Parathyroid adenoma (tissue), 2 donors: ENCODE measurements around the gene CIZ1.

Experiments used
- H2AFZ ChIP-seq: fragments of 300-600 bp; sonication (generic); one replicate; pipeline ENCODE4 v1.7.0; 2017; ENCODE audit warnings: antibody characterized with exemption, mild to moderate bottlenecking
- H3K27ac ChIP-seq: fragments of 300-600 bp; sonication (generic); one replicate; pipeline ENCODE4 v1.7.0; 2017
- H3K27me3 ChIP-seq: fragments of 300-600 bp; sonication (generic); one replicate; pipeline ENCODE4 v1.7.0; 2017; ENCODE audit warnings: low read length; ENCODE audit not compliant: control insufficient read depth, insufficient read depth
- H3K36me3 ChIP-seq: fragments of 300-600 bp; sonication (generic); one replicate; pipeline ENCODE4 v1.7.0; 2017; ENCODE audit warnings: low read length; ENCODE audit not compliant: control insufficient read depth, insufficient read depth
- H3K4me1 ChIP-seq: fragments of 300-600 bp; sonication (generic); one replicate; pipeline ENCODE4 v1.7.0; 2017; ENCODE audit warnings: control low read depth
- H3K4me2 ChIP-seq: fragments of 300-600 bp; sonication (generic); one replicate; pipeline ENCODE4 v1.7.0; 2017; ENCODE audit warnings: low read length
- H3K4me3 ChIP-seq: fragments of 300-600 bp; sonication (generic); one replicate; pipeline ENCODE4 v1.7.0; 2017; ENCODE audit warnings: low read depth, low read length
- H3K79me2 ChIP-seq: fragments of 300-600 bp; sonication (generic); one replicate; pipeline ENCODE4 v1.7.0; 2017; ENCODE audit warnings: control low read depth
- H3K9ac ChIP-seq: fragments of 300-600 bp; sonication (generic); one replicate; pipeline ENCODE4 v1.7.0; 2017; ENCODE audit warnings: mild to moderate bottlenecking
- H3K9me3 ChIP-seq: fragments of 300-600 bp; sonication (generic); one replicate; pipeline ENCODE4 v1.7.0; 2017; ENCODE audit warnings: low read length; ENCODE audit not compliant: control insufficient read depth
- TF ChIP-seq, protein P1 (sequence below): fragments of 300-600 bp; sonication (generic); IDR thresholded peaks from one replicate; pipeline ENCODE4 v1.7.0; 2017; ENCODE audit warnings: antibody characterized with exemption, mild to moderate bottlenecking
- donor health status: primary hyperparathyroidism.

Gene CIZ1

DNA sequence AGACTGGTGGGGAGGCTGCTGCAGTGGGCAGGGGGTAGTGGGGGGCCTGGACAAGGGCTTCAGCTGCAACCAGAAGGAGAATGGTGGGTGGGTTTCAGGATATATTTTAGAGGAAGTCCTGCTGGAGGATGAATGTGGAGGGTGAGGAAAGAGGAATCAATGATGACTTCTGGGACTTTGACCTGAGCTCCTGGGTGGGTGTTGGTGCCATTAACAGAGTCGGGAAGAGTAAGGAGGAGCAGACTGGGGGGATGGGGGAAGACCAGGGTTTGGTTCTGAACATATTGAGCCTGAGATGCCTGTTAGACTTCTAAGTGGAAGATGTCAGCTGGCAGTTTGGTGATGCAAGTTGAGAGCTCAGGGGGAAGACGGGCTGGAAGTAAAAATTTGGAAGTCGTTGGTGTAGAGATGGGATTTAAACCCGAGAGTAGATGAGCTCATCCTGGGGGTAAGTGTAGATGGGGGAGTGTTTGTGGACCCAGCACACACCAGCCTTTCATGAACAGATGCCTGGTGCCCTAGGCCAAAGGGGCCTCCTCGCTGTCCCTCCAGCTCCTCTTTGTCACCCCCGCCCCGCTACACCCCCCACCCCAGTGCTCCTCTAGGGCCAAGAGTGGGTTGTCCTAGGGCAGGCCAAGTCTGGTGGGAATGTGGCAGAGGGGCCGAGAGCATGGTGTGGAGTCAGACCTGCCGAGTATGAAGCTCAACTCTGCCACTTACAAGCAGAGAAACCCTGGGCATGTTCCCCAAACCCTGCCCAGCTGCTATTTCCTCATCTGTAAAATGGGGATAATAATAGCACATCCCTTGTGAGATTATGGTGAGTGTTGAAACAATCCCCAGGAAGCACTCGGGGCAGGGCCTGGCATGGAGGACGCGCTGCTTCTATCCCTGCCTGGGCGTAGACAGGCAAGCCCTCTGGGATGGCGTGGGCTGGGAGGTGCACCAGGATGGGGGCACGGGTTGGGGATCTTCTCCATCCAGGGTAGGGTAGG is 15.8 kb upstream of the CIZ1 start:
- no peaks in the 10 kb centered on the region for H3K36me3 ChIP-seq
- H3K79me2 ChIP-seq: no peaks in the 10 kb centered on the region
- TF ChIP-seq, protein P1, sequence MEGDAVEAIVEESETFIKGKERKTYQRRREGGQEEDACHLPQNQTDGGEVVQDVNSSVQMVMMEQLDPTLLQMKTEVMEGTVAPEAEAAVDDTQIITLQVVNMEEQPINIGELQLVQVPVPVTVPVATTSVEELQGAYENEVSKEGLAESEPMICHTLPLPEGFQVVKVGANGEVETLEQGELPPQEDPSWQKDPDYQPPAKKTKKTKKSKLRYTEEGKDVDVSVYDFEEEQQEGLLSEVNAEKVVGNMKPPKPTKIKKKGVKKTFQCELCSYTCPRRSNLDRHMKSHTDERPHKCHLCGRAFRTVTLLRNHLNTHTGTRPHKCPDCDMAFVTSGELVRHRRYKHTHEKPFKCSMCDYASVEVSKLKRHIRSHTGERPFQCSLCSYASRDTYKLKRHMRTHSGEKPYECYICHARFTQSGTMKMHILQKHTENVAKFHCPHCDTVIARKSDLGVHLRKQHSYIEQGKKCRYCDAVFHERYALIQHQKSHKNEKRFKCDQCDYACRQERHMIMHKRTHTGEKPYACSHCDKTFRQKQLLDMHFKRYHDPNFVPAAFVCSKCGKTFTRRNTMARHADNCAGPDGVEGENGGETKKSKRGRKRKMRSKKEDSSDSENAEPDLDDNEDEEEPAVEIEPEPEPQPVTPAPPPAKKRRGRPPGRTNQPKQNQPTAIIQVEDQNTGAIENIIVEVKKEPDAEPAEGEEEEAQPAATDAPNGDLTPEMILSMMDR: no peak
- H3K4me1 ChIP-seq: no peaks in the 10 kb centered on the region
- H3K9me3 ChIP-seq: no peaks in the 10 kb centered on the region
- no peak overlapping the region for H3K4me3 ChIP-seq
- no peaks in the 10 kb centered on the region for H3K27me3 ChIP-seq
- no peak overlapping the region for H2AFZ ChIP-seq
- no peak overlapping the region for H3K4me2 ChIP-seq
- H3K9ac ChIP-seq: no peak overlapping the region
- no peak overlapping the region for H3K27ac ChIP-seq

DNA sequence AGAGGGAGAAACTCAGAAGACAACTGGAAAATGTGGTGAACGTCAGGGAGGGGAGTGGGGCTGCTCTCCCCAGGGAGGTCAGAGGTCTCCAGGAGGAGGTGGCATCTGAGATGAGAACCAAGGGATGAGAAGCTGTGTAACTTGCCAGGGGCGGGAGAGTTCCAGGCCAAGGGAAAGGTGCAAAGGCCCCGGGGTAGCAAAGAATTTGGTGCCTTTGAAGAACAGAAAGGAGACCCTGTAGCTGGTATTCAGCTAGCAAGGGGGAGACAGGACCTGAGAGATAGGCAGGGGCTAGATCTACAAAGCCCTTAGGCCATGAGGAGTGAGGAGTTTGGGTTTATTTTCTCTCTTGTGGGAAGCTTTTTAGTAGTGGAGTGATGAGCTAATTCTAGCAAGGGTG is 15.1 kb upstream of the CIZ1 start:
- no peak overlapping the region for H3K4me3 ChIP-seq
- no peaks in the 10 kb centered on the region for H3K36me3 ChIP-seq
- H3K4me2 ChIP-seq: no peak overlapping the region
- no peaks in the 10 kb centered on the region for H3K27me3 ChIP-seq
- H3K9ac ChIP-seq: no peak overlapping the region
- no peaks in the 10 kb centered on the region for H3K9me3 ChIP-seq
- no peak overlapping the region for H2AFZ ChIP-seq
- H3K4me1 ChIP-seq: no peaks in the 10 kb centered on the region
- TF ChIP-seq, protein P1: no peak
- no peaks in the 10 kb centered on the region for H3K79me2 ChIP-seq
- no peak overlapping the region for H3K27ac ChIP-seq

DNA sequence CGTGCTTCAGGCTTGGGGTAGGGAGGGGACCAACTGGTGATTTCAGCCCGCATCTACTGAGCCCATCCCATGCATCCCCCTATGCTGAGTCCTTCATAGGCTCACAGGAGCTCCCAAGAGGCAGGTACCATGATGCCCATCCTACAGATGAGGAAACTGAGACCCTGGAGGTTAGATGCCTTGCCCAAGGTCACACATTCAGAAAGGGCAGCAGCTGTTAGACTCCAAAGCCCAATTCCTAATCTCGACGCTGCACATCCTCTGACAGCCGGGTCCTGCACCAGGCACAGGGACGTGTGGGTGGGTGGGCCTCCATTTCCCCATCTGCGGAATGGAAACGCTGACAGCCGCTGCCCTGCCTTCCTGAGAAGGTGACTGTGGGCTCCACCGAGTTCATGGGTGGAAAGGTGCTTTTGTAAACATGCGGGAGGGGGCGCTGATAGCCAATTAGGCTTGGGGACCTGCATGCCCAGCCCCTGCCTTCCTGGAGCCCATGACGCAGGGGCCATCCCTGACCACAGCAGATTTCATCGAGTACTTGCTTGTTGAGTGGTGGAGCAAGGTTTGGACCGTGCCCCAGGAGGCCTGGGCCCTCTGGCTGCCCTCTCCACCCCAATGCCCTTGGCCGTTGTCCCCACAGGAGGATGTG is 14.0 kb upstream of the CIZ1 start:
- no peak overlapping the region for H3K27ac ChIP-seq
- no peaks in the 10 kb centered on the region for H3K27me3 ChIP-seq
- no peak overlapping the region for H3K9ac ChIP-seq
- H2AFZ ChIP-seq: no peak overlapping the region
- TF ChIP-seq, protein P1: no peak
- H3K4me2 ChIP-seq: no peak overlapping the region
- H3K4me1 ChIP-seq: no peaks in the 10 kb centered on the region
- H3K9me3 ChIP-seq: no peaks in the 10 kb centered on the region
- H3K79me2 ChIP-seq: no peaks in the 10 kb centered on the region
- no peaks in the 10 kb centered on the region for H3K36me3 ChIP-seq
- no peak overlapping the region for H3K4me3 ChIP-seq

DNA sequence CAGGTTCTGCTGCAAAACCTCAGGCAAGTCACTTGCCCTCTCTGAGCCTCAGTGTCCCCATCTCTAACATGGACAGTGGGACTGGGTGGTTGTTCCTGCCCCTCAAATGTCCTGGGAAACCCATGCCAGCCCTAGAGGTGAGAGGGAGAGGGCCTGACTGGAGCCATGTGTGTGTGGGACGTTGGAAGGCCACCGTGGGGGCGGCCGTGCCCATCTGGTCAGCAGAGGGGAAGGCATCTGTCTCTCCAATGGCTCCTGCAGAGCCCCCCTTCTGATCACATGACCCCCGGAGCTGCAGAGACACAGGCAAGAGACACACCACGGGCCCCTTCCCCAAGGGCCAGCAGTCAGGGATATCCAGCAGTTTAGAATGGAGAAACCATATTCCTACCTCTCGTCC is 13.5 kb upstream of the CIZ1 start:
- Histone ChIP-seq H3K4me1 (no peaks in the 10 kb centered on the region), H3K9ac (no peak overlapping the region), H3K36me3 (no peaks in the 10 kb centered on the region), H3K79me2 (no peaks in the 10 kb centered on the region), H3K4me2 (no peak overlapping the region), H3K4me3 (no peak overlapping the region), H3K27me3 (no peaks in the 10 kb centered on the region), H3K9me3 (no peaks in the 10 kb centered on the region), H3K27ac (no peak overlapping the region), H2AFZ (no peak overlapping the region)
- TF ChIP-seq, protein P1: no peak
